ENCODE results near the gene CENPF.

DNA sequence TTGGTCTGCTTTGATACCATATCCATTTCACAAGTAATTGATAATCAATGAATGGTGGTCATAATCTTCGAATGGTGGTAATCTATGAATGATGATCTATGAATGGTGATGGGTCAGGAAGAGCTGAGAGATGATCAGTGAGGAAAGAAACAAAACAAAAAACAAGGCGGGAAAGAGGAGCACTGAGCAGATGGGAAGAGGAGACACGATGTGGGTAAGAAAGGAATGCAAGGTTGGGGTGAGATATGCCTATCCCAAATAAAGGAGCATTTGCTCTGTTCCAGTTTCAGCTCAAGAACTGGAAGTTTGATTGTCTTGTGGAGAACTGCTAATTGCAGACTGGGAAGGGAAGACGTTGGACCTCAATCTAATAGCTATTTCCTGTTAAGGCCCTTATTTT, 73.8 kb downstream of the CENPF start:
- TF ChIP-seq POLR2AphosphoS5 (IDR thresholded peaks at IDR 0.05; ENCODE audit: borderline replicate concordance, low read depth, low read length): no peak
- TF ChIP-seq EZH2 (IDR thresholded peaks at IDR 0.05): no peak
- no peak for TF ChIP-seq FOXP2 (optimal IDR thresholded peaks at IDR 0.05; ENCODE audit: control extremely low read depth, extremely low read length, insufficient read depth)

Measured in SK-N-MC (cell line).